ENCODE results near the gene STAG1. TPM values are rescaled to one million over a fixed set of nuclear protein-coding genes. Genes with fewer than 3 reads are reported as not detected.

The STAG1 gene
- total RNA-seq, 3 donors from 2014 or later = 46.8 to 57.1 (median 50.4) TPM

GRCh38 chr3:136703429-136703828 is 48.7 kb downstream of the STAG1 start:
- DNase-seq = no peak
- Histone ChIP-seq H3K36me3 (ENCODE audit: low read depth) (no peaks in the 10 kb centered on the region), H3K9me3 (no peaks in the 10 kb centered on the region), H3K4me1 (ENCODE audit: low read depth) (no peaks in the 10 kb centered on the region), H3K4me3 (no peak overlapping the region)
- intact Hi-C loops (cut with DNase I, micrococcal nuclease) = no loop called here
- ATAC-seq = no peak
- no peak for TF ChIP-seq CTCF (IDR thresholded peaks at IDR 0.05)

- H3K4me3 ChIP-seq = no peak overlapping the region
- intact Hi-C loops (cut with DNase I, micrococcal nuclease) = no loop called here
- no peak for ATAC-seq
- no peak for DNase-seq
- no peak for TF ChIP-seq CTCF (IDR thresholded peaks at IDR 0.05)
- H3K36me3 ChIP-seq (ENCODE audit: low read depth) = no peaks in the 10 kb centered on the region
- peaks cover 8% of the 10 kb centered on the region for H3K9me3 ChIP-seq
- H3K4me1 ChIP-seq (ENCODE audit: low read depth) = no peaks in the 10 kb centered on the region
Measured at GRCh38 chr3:136699271-136699828, 52.8 kb downstream of the STAG1 start.

- no peak overlapping the region for H3K4me3 ChIP-seq
- intact Hi-C loops (cut with DNase I, micrococcal nuclease) = no loop called here
- H3K36me3 ChIP-seq (ENCODE audit: low read depth) = no peaks in the 10 kb centered on the region
- ATAC-seq = no peak
- peaks cover 8% of the 10 kb centered on the region for H3K9me3 ChIP-seq
- no peak for DNase-seq
- no peak for TF ChIP-seq CTCF (IDR thresholded peaks at IDR 0.05)
- H3K4me1 ChIP-seq (ENCODE audit: low read depth) = no peaks in the 10 kb centered on the region
Measured at GRCh38 chr3:136698361-136698760, 53.8 kb downstream of the STAG1 start.

- H3K9me3 ChIP-seq = peaks cover 8% of the 10 kb centered on the region
- H3K36me3 ChIP-seq (ENCODE audit: low read depth) = no peaks in the 10 kb centered on the region
- ATAC-seq (no peak), DNase-seq (no peak)
- no peak overlapping the region for H3K4me3 ChIP-seq
- intact Hi-C loops (cut with DNase I, micrococcal nuclease) = no loop called here
- no peak for TF ChIP-seq CTCF (IDR thresholded peaks at IDR 0.05)
- no peaks in the 10 kb centered on the region for H3K4me1 ChIP-seq (ENCODE audit: low read depth)
Measured at GRCh38 chr3:136696797-136697196, 55.4 kb downstream of the STAG1 start.

GRCh38 chr3:136694321-136694720 is 57.9 kb downstream of the STAG1 start:
- peak; percentile 25 for ATAC-seq
- H3K4me1 ChIP-seq (ENCODE audit: low read depth) = no peaks in the 10 kb centered on the region
- peaks cover 8% of the 10 kb centered on the region for H3K9me3 ChIP-seq
- no peaks in the 10 kb centered on the region for H3K36me3 ChIP-seq (ENCODE audit: low read depth)
- no peak for DNase-seq
- no peak for TF ChIP-seq CTCF (IDR thresholded peaks at IDR 0.05)
- intact Hi-C loops (cut with DNase I, micrococcal nuclease) = no loop called here
- H3K4me3 ChIP-seq = no peak overlapping the region

GRCh38 chr3:136690599-136690998 is 61.6 kb downstream of the STAG1 start:
- intact Hi-C loops (cut with DNase I, micrococcal nuclease) = no loop called here
- Histone ChIP-seq H3K36me3 (ENCODE audit: low read depth) (no peaks in the 10 kb centered on the region), H3K4me3 (no peak overlapping the region), H3K4me1 (ENCODE audit: low read depth) (no peaks in the 10 kb centered on the region), H3K9me3 (peaks cover 1% of the 10 kb centered on the region)
- no peak for TF ChIP-seq CTCF (IDR thresholded peaks at IDR 0.05)
- DNase-seq (no peak), ATAC-seq (no peak)
